ENCODE results near the gene ASB2.

Gene ASB2

DNA sequence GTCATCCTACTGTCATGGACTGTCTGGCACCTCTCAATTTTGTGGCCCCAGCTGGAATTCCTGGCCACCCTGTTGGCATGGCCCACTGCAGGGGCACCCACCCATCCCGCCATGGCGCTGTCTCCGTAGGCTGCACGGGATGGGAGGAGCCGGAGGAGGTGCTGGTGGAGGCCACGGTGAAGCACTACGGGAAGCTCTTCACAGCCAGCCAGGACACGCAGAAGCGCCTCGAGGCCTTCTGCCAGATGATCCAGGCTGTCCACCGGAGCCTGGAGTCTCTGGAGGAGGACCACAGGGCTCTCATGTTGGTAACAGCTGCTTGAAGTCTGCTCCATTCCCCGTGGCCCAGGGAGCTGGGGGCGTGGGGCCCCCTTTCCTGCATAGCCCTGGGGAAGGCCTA lies 24.6 kb upstream of the ASB2 start:
- no peaks in the 10 kb centered on the region for H3K9me3 ChIP-seq (ENCODE audit: insufficient read depth, low read length, severe bottlenecking)
- DNase-seq = no peak
- H3K4me1 ChIP-seq (ENCODE audit: insufficient read depth, low read length) = no peaks in the 10 kb centered on the region
- no peak overlapping the region for H3K9ac ChIP-seq (ENCODE audit: low read depth, low read length)
- 0 out of 2 replicates have a peak, but pooled peaks cover 14% of the 10 kb centered on the region for H4K20me1 ChIP-seq (ENCODE audit: insufficient read depth, low read length)
- TF ChIP-seq EZH2 (IDR thresholded peaks at IDR 0.05; ENCODE audit: borderline replicate concordance, low read depth, low read length, severe bottlenecking) = no peak
- no peak for TF ChIP-seq CTCF (IDR thresholded peaks at IDR 0.05; ENCODE audit: borderline replicate concordance, extremely low read depth, low read length, poor library complexity, severe bottlenecking)
- H2AFZ ChIP-seq (ENCODE audit: low read depth, low read length) = no peak overlapping the region
- H3K27ac ChIP-seq (ENCODE audit: low read length) = no peak overlapping the region
- H3K27me3 ChIP-seq (ENCODE audit: insufficient read depth, low read length, poor library complexity) = no peaks in the 10 kb centered on the region
- H3K79me2 ChIP-seq (ENCODE audit: insufficient read depth, low read length) = no peaks in the 10 kb centered on the region
- ATAC-seq (ENCODE audit: insufficient read depth, low read depth) = no peak
- no peaks in the 10 kb centered on the region for H3K36me3 ChIP-seq (ENCODE audit: insufficient read depth, low read length)
- H3K4me3 ChIP-seq (ENCODE audit: low read depth in 1 of 2, low read length in 2 of 2) = no peak overlapping the region
- H3K4me2 ChIP-seq (ENCODE audit: insufficient read depth, low read length) = no peak overlapping the region

DNA sequence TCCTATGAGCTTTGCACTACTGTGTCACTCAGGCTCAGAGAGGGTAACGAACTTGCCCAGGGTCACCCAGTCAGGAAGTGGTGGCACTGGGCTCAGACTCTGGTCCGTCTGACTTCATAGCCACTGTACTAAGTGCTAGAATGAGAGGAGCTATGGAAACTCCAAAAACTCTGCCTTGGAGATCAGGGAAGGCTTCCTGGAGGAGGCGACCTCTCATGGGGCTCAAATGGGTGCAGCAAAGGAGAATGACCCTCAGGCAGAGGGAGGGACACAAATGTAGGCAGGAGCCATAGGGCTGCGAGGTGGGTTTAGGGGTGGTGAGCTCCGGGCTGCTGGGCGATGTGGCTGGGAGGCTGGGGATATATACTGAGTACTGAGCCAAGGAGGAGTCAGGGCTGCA lies 23.9 kb upstream of the ASB2 start:
- Histone ChIP-seq H3K4me1 (ENCODE audit: insufficient read depth, low read length) (no peaks in the 10 kb centered on the region), H3K27me3 (ENCODE audit: insufficient read depth, low read length, poor library complexity) (peaks cover under 1% of the 10 kb centered on the region), H2AFZ (ENCODE audit: low read depth, low read length) (no peak overlapping the region), H3K9me3 (ENCODE audit: insufficient read depth, low read length, severe bottlenecking) (no peaks in the 10 kb centered on the region), H3K4me2 (ENCODE audit: insufficient read depth, low read length) (no peak overlapping the region), H3K36me3 (ENCODE audit: insufficient read depth, low read length) (no peaks in the 10 kb centered on the region), H4K20me1 (ENCODE audit: insufficient read depth, low read length) (0 out of 2 replicates have a peak, but pooled peaks cover 14% of the 10 kb centered on the region), H3K9ac (ENCODE audit: low read depth, low read length) (no peak overlapping the region), H3K27ac (ENCODE audit: low read length) (no peak overlapping the region), H3K4me3 (ENCODE audit: low read depth in 1 of 2, low read length in 2 of 2) (no peak overlapping the region), H3K79me2 (ENCODE audit: insufficient read depth, low read length) (no peaks in the 10 kb centered on the region)
- DNase-seq = no peak
- no peak for ATAC-seq (ENCODE audit: insufficient read depth, low read depth)
- TF ChIP-seq CTCF (IDR thresholded peaks at IDR 0.05; ENCODE audit: borderline replicate concordance, extremely low read depth, low read length, poor library complexity, severe bottlenecking) = no peak
- TF ChIP-seq EZH2 (IDR thresholded peaks at IDR 0.05; ENCODE audit: borderline replicate concordance, low read depth, low read length, severe bottlenecking) = no peak

GRCh38 chr14:93999573-93999972 lies 23.2 kb upstream of the ASB2 start:
- Histone ChIP-seq H3K79me2 (ENCODE audit: insufficient read depth, low read length) (no peaks in the 10 kb centered on the region), H3K4me2 (ENCODE audit: insufficient read depth, low read length) (no peak overlapping the region), H3K9ac (ENCODE audit: low read depth, low read length) (no peak overlapping the region)

More at GRCh38 chr14:93999573-93999972, 23.2 kb upstream of the ASB2 start:
- Histone ChIP-seq H3K27me3 (ENCODE audit: insufficient read depth, low read length, poor library complexity) (peaks cover 4% of the 10 kb centered on the region), H4K20me1 (ENCODE audit: insufficient read depth, low read length) (0 out of 2 replicates have a peak, but pooled peaks cover 14% of the 10 kb centered on the region), H2AFZ (ENCODE audit: low read depth, low read length) (no peak overlapping the region), H3K4me3 (ENCODE audit: low read depth in 1 of 2, low read length in 2 of 2) (no peak overlapping the region), H3K36me3 (ENCODE audit: insufficient read depth, low read length) (no peaks in the 10 kb centered on the region), H3K4me1 (ENCODE audit: insufficient read depth, low read length) (no peaks in the 10 kb centered on the region), H3K9me3 (ENCODE audit: insufficient read depth, low read length, severe bottlenecking) (no peaks in the 10 kb centered on the region), H3K27ac (ENCODE audit: low read length) (no peak overlapping the region)
- TF ChIP-seq EZH2 (IDR thresholded peaks at IDR 0.05; ENCODE audit: borderline replicate concordance, low read depth, low read length, severe bottlenecking) (no peak), CTCF (IDR thresholded peaks at IDR 0.05; ENCODE audit: borderline replicate concordance, extremely low read depth, low read length, poor library complexity, severe bottlenecking) (no peak)
- ATAC-seq (ENCODE audit: insufficient read depth, low read depth) (no peak), DNase-seq (no peak)

Data from DND-41 (cell line).